AG04450 (cell line): Measurements from ENCODE around the gene NXPH4. TPM values are rescaled to one million over a fixed set of nuclear protein-coding genes. Genes with fewer than 3 reads are reported as not detected.
A peak's percentile ranks its signal among the peaks of the same experiment; 100 is the strongest.

ENCODE experiments used
- CTCF ChIA-PET: fragments of 300-600, 350-600 bp; formaldehyde crosslinking; extraction: SDS; loops from one replicate; lab custom pipeline; 2022; ENCODE audit warnings: antibody characterized with exemption, inconsistent platforms; lab: Charles Lee
- POLR2A ChIA-PET: fragments of 350-600 bp; formaldehyde crosslinking; extraction: SDS; loops from one replicate; lab custom pipeline; 2021; ENCODE audit warnings: antibody characterized with exemption, inconsistent platforms; lab: Yijun Ruan, JAX
- DNase-seq: peaks from one replicate; pipeline ENCODE4 v3.0.0-alpha.2; 2011; ENCODE audit warnings: low read depth, low spot score
- H3K27ac ChIP-seq: one replicate; pipeline ENCODE4 v1.5.1; 2012; ENCODE audit warnings: low read depth, low read length, control low read depth
- H3K27me3 ChIP-seq: one replicate; pipeline ENCODE4 v1.6.0; 2012; ENCODE audit warnings: low read length; ENCODE audit not compliant: control insufficient read depth, insufficient read depth
- H3K4me3 ChIP-seq: 2 replicates; pipeline ENCODE4 v1.5.1; 2011; ENCODE audit warnings: mild to moderate bottlenecking, low read depth, low read length, control low read depth
- H3K9me3 ChIP-seq: 2 replicates; pipeline ENCODE4 v1.5.1; 2012; ENCODE audit warnings: low read length; ENCODE audit not compliant: control insufficient read depth, insufficient read depth
- CTCF ChIP-seq: IDR thresholded peaks from 2 replicates; pipeline ENCODE4 v1.5.1; 2011; ENCODE audit warnings: low read depth, low read length, control low read depth, inconsistent platforms
- polyA minus RNA-seq: library from RNA; depleted of rRNA, polyadenylated mRNA; stranded (reverse); fragments of >200 nt; gene quantifications from 2 replicates; pipeline ENCODE4 v1.2.3, GENCODE V29; 2011; rRNA and poly(A)+ RNA removed
- polyA plus RNA-seq: library from polyadenylated mRNA; depleted of rRNA; stranded (reverse); fragments of >200 nt; gene quantifications from 2 replicates; pipeline ENCODE4 v1.2.3, GENCODE V29; 2011; rRNA removed

NXPH4 gene
- polyA plus RNA-seq (0.79 and 1.0 TPM in 2 replicates), polyA minus RNA-seq (0.61 and 1.4 TPM in 2 replicates)

- ChIA-PET POLR2A (interaction anchor here (0.7 to 4.7 kb wide), 4 partner anchors 10 to 26 kb away, joined by 3 to 24 read pairs (median 4); partner anchors contain the start of gene SHMT2), CTCF (interaction anchor here (7.0 kb wide), 1 partner anchor 25 kb away, joined by 161 read pairs; a partner anchor contains a TSS)
These were observed at the start of gene NXPH4 for GRCh38 chr12:57216014-57216911. NXPH4 (plus strand) TSS chr12:57216794; CDS start chr12:57216970, 176 bp downstream.

GRCh38 chr12:57166971-57167371, 49.6 kb upstream of the NXPH4 start:
- ChIA-PET POLR2A (no interaction called here), CTCF (interaction anchor here (1.1 to 1.3 kb wide), 2 partner anchors 9 to 42 kb away, joined by 3 to 4 read pairs; no protein-coding TSS in a partner anchor)
- no peak for DNase-seq
- Histone ChIP-seq H3K27ac (peak overlapping the region; percentile 21), H3K27me3 (no peaks in the 10 kb centered on the region), H3K4me3 (no peak overlapping the region), H3K9me3 (no peaks in the 10 kb centered on the region)
- TF ChIP-seq CTCF, result no peak

More at GRCh38 chr12:57216014-57216911, at the start of gene NXPH4:
- no peaks in the 10 kb centered on the region; the same call in 1 of the 2 replicates for H3K9me3 ChIP-seq
- no peak within 1 kb of the TSS for H3K27ac ChIP-seq
- no peak for DNase-seq
- H3K4me3 ChIP-seq, result peak within 1 kb of the TSS; percentile 61
- TF ChIP-seq CTCF, result no peak
- H3K27me3 ChIP-seq, result peaks cover 50% of the 10 kb centered on the region

- H3K27me3 ChIP-seq, result no peaks in the 10 kb centered on the region
- H3K27ac ChIP-seq, result peak overlapping the region; percentile 21
- POLR2A ChIA-PET, result no interaction called here
- H3K9me3 ChIP-seq, result no peaks in the 10 kb centered on the region
- H3K4me3 ChIP-seq, result no peak overlapping the region
- CTCF ChIA-PET, result interaction anchor here (1.1 kb wide), 1 partner anchor 8 kb away, joined by 4 read pairs; no protein-coding TSS in a partner anchor
- TF ChIP-seq CTCF, result no peak
- no peak for DNase-seq
These were observed 48.5 kb upstream of the NXPH4 start for GRCh38 chr12:57168058-57168457.

GRCh38 chr12:57169046-57169795, 47.4 kb upstream of the NXPH4 start:
- ChIA-PET CTCF (interaction anchor here (0.6 kb wide), 1 partner anchor 44 kb away, joined by 3 read pairs; no protein-coding TSS in a partner anchor), POLR2A (interaction anchor here (1.2 kb wide), 1 partner anchor 75 kb away, joined by 3 read pairs; no protein-coding TSS in a partner anchor)
- Histone ChIP-seq H3K27ac (no peak overlapping the region), H3K27me3 (no peaks in the 10 kb centered on the region), H3K4me3 (no peak overlapping the region), H3K9me3 (no peaks in the 10 kb centered on the region)
- TF ChIP-seq CTCF, result no peak
- DNase-seq, result no peak
